ENCODE measurements around the gene ATP5F1D. TPM values are rescaled to one million over a fixed set of nuclear protein-coding genes. Genes with fewer than 3 reads are reported as not detected.

ATP5F1D gene
- total and polyA plus RNA-seq, 2 of the 13 experiments (the other 11 are each of a cell fraction or from before 2014, with no cell fraction given) = 39.4 to 78.7 TPM

DNA sequence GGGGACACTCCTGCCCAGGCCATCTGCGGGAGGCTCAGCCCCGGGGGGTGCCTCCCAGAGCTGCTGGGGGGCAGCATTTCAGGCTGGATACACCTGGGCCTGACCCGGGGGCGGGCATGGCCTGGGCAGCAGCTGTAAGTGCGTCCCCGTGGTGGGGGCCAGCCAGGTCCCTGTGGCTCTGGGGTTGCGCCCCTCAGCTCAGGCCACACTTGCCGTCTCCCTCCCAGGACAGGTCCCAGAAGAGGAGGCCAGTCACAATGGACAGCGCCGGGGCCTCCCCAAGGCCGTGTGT lies 15.4 kb upstream of the ATP5F1D start (continued):
- TF ChIP-seq, protein P1, sequence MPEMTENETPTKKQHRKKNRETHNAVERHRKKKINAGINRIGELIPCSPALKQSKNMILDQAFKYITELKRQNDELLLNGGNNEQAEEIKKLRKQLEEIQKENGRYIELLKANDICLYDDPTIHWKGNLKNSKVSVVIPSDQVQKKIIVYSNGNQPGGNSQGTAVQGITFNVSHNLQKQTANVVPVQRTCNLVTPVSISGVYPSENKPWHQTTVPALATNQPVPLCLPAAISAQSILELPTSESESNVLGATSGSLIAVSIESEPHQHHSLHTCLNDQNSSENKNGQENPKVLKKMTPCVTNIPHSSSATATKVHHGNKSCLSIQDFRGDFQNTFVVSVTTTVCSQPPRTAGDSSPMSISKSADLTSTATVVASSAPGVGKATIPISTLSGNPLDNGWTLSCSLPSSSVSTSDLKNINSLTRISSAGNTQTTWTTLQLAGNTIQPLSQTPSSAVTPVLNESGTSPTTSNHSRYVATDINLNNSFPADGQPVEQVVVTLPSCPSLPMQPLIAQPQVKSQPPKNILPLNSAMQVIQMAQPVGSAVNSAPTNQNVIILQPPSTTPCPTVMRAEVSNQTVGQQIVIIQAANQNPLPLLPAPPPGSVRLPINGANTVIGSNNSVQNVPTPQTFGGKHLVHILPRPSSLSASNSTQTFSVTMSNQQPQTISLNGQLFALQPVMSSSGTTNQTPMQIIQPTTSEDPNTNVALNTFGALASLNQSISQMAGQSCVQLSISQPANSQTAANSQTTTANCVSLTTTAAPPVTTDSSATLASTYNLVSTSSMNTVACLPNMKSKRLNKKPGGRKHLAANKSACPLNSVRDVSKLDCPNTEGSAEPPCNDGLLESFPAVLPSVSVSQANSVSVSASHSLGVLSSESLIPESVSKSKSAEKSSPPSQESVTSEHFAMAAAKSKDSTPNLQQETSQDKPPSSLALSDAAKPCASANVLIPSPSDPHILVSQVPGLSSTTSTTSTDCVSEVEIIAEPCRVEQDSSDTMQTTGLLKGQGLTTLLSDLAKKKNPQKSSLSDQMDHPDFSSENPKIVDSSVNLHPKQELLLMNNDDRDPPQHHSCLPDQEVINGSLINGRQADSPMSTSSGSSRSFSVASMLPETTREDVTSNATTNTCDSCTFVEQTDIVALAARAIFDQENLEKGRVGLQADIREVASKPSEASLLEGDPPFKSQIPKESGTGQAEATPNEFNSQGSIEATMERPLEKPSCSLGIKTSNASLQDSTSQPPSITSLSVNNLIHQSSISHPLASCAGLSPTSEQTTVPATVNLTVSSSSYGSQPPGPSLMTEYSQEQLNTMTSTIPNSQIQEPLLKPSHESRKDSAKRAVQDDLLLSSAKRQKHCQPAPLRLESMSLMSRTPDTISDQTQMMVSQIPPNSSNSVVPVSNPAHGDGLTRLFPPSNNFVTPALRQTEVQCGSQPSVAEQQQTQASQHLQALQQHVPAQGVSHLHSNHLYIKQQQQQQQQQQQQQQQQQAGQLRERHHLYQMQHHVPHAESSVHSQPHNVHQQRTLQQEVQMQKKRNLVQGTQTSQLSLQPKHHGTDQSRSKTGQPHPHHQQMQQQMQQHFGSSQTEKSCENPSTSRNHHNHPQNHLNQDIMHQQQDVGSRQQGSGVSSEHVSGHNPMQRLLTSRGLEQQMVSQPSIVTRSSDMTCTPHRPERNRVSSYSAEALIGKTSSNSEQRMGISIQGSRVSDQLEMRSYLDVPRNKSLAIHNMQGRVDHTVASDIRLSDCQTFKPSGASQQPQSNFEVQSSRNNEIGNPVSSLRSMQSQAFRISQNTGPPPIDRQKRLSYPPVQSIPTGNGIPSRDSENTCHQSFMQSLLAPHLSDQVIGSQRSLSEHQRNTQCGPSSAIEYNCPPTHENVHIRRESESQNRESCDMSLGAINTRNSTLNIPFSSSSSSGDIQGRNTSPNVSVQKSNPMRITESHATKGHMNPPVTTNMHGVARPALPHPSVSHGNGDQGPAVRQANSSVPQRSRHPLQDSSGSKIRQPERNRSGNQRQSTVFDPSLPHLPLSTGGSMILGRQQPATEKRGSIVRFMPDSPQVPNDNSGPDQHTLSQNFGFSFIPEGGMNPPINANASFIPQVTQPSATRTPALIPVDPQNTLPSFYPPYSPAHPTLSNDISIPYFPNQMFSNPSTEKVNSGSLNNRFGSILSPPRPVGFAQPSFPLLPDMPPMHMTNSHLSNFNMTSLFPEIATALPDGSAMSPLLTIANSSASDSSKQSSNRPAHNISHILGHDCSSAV (CRISPR knock-in tag; IDR thresholded peaks at IDR 0.05; ENCODE audit: borderline replicate concordance) = no peak
- TF ChIP-seq, protein P2, sequence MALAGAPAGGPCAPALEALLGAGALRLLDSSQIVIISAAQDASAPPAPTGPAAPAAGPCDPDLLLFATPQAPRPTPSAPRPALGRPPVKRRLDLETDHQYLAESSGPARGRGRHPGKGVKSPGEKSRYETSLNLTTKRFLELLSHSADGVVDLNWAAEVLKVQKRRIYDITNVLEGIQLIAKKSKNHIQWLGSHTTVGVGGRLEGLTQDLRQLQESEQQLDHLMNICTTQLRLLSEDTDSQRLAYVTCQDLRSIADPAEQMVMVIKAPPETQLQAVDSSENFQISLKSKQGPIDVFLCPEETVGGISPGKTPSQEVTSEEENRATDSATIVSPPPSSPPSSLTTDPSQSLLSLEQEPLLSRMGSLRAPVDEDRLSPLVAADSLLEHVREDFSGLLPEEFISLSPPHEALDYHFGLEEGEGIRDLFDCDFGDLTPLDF (CRISPR knock-in tag; IDR thresholded peaks at IDR 0.05) = no peak
- TF ChIP-seq MEIS2 (CRISPR knock-in tag; IDR thresholded peaks at IDR 0.05) = no peak
- TF ChIP-seq ZNF354B (CRISPR knock-in tag; IDR thresholded peaks at IDR 0.05) = no peak
- TF ChIP-seq, protein P3, sequence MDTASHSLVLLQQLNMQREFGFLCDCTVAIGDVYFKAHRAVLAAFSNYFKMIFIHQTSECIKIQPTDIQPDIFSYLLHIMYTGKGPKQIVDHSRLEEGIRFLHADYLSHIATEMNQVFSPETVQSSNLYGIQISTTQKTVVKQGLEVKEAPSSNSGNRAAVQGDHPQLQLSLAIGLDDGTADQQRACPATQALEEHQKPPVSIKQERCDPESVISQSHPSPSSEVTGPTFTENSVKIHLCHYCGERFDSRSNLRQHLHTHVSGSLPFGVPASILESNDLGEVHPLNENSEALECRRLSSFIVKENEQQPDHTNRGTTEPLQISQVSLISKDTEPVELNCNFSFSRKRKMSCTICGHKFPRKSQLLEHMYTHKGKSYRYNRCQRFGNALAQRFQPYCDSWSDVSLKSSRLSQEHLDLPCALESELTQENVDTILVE (CRISPR knock-in tag; IDR thresholded peaks at IDR 0.05) = no peak
- TF ChIP-seq IKZF1 (IDR thresholded peaks at IDR 0.05) = no peak
- no peak for TF ChIP-seq MAF1 (CRISPR knock-in tag; IDR thresholded peaks at IDR 0.05; ENCODE audit: borderline replicate concordance)

All from HepG2 (cell line).